Glomerular visceral epithelial cell (primary cell): ENCODE data around the gene INTS11.
"Not testable (repeated sequence)": the region's sequence is repeated elsewhere in the genome, so short reads cannot be mapped to it uniquely, and the experiment has no call there.

Experiments used
- DNase-seq: peaks from one replicate; pipeline ENCODE4 v3.0.0-alpha.2; 2016; ENCODE audit errors: extremely low spot score

The INTS11 gene

GRCh38 chr1:1329304-1330210, 5.1 kb upstream of the INTS11 start:
- DNase-seq: no peak

- DNase-seq: no peak
Observed at GRCh38 chr1:1328254-1328653, 3.8 kb upstream of the INTS11 start.

GRCh38 chr1:1327291-1327690, 2.8 kb upstream of the INTS11 start:
- DNase-seq: no peak

- DNase-seq: no peak
Observed at GRCh38 chr1:1326075-1326605, 1.7 kb upstream of the INTS11 start.

- no peak for DNase-seq
Observed at GRCh38 chr1:1325288-1326074, 1.0 kb upstream of the INTS11 start.

- peak; percentile 18 for DNase-seq
Observed at GRCh38 chr1:1324084-1324523, 356 bp downstream of the INTS11 start.

GRCh38 chr1:1322952-1323351, 1.5 kb downstream of the INTS11 start:
- DNase-seq: no peak

GRCh38 chr1:1322418-1322817, 2.0 kb downstream of the INTS11 start:
- no peak for DNase-seq

- DNase-seq: no peak
Observed at GRCh38 chr1:1321477-1321876, 3.0 kb downstream of the INTS11 start.

GRCh38 chr1:1320666-1321448, 3.6 kb downstream of the INTS11 start:
- no peak for DNase-seq

GRCh38 chr1:1319646-1319941, 4.9 kb downstream of the INTS11 start:
- no peak for DNase-seq

GRCh38 chr1:1318777-1319645, 5.4 kb downstream of the INTS11 start:
- no peak for DNase-seq

GRCh38 chr1:1318131-1318652, 6.3 kb downstream of the INTS11 start:
- DNase-seq: peak; percentile 90

GRCh38 chr1:1317420-1317819, 7.0 kb downstream of the INTS11 start:
- no peak for DNase-seq

- DNase-seq: not testable (repeated sequence)
Observed at GRCh38 chr1:1316199-1316598, 8.3 kb downstream of the INTS11 start.

GRCh38 chr1:1315435-1315954, 9.0 kb downstream of the INTS11 start:
- no peak for DNase-seq

- DNase-seq: no peak
Observed at GRCh38 chr1:1314678-1315335, 9.7 kb downstream of the INTS11 start.

- DNase-seq: no peak
Observed at GRCh38 chr1:1314237-1314586, 10.2 kb downstream of the INTS11 start.

- DNase-seq: no peak
Observed at GRCh38 chr1:1313500-1314236, 10.8 kb downstream of the INTS11 start.
